ENCODE measurements around the gene HMGCS2.

The HMGCS2 gene

GRCh38 chr1:119700326-119700725, 68.4 kb downstream of the HMGCS2 start:
- no peak for TF ChIP-seq CTCF (conservative IDR thresholded peaks at IDR 0.05; ENCODE audit: control insufficient read depth, insufficient read depth, low read depth, low read length)
- DNase-seq (ENCODE audit: low read depth), result no peak
- no peak overlapping the region for H3K4me3 ChIP-seq (ENCODE audit: control insufficient read depth, low read depth, low read length)
